Body of pancreas (tissue), 4 donors: ENCODE measurements around the gene ETFA. TPM values are rescaled to one million over a fixed set of nuclear protein-coding genes. Genes with fewer than 3 reads are reported as not detected.
"Not testable (repeated sequence)": the region's sequence is repeated elsewhere in the genome, so short reads cannot be mapped to it uniquely, and the experiment has no call there.

ENCODE experiments used
- ATAC-seq: fragments of 150-250 bp; one replicate; pipeline ENCODE4 v1.9.1; 2016
- DNase-seq, 4 donors: peaks; one replicate each; pipeline ENCODE4 v3.0.0-alpha.2; 2019
- H3K27ac ChIP-seq, 4 donors: fragments of 200-600 bp; sonication (generic); 1 replicate in 3 of 4; 2 replicates in 1 of 4; pipeline versions ENCODE4 v1.5.1 to v1.6.1; 2016 to 2019; ENCODE audit warnings: mild to moderate bottlenecking in 1 of 4, mixed read lengths in 1 of 4, moderate library complexity in 1 of 4
- H3K27me3 ChIP-seq, 2 donors: fragments of 200-600 bp; sonication (generic); one replicate each; pipeline ENCODE4 v1.6.0; 2016; ENCODE audit warnings: mild to moderate bottlenecking in 1 of 2
- H3K36me3 ChIP-seq, 2 donors: fragments of 200-600 bp; sonication (generic); replicated peaks in 1 of 2; 2 replicates each; pipeline ENCODE4 v1.5.1; 2016; ENCODE audit warnings: low read depth in 2 of 2; ENCODE audit not compliant: insufficient read depth in 1 of 2
- H3K4me1 ChIP-seq: fragments of 200-600 bp; sonication (generic); one replicate; pipeline ENCODE4 v1.6.0; 2016
- H3K4me3 ChIP-seq, 2 donors: fragments of 200-600 bp; sonication (generic); 1 replicate in 1 of 2; 2 replicates in 1 of 2; pipeline ENCODE4 v1.5.1; 2016 to 2019
- H3K9me3 ChIP-seq, 3 donors: fragments of 200-600 bp; sonication (generic); 1 replicate in 2 of 3; 2 replicates in 1 of 3; pipeline ENCODE4 v1.5.1; 2016
- CTCF ChIP-seq, 7 experiments: fragments of 450-650 bp in 4 of 7; fragments of 200-600 bp in 3 of 7; sonication (generic) in 3 of 7; IDR thresholded peaks; one replicate each; pipeline ENCODE4 v1.5.1; 2016 to 2019; ENCODE audit warnings: antibody characterized with exemption in 7 of 7
- POLR2A ChIP-seq, 3 donors: fragments of 450-650 bp; IDR thresholded peaks; one replicate each; pipeline ENCODE4 v1.6.1; 2016; ENCODE audit warnings: antibody characterized with exemption in 3 of 3, mild to moderate bottlenecking in 2 of 3
- WGBS, 2 donors: methylation state at CpG; one replicate each; pipeline ENCODE4 v1.1.5; 2017; 5-methylcytosine and 5-hydroxymethylcytosine counted together
- intact Hi-C: fragments of 100-400 bp; cut with DNase I; formaldehyde crosslinking; loops from one replicate; pipeline ENCODE4 v1.15.1; 2023
- total RNA-seq, 2 donors: library from RNA; depleted of rRNA; stranded (reverse); fragments of >200 nt; gene quantifications; one replicate each; pipeline ENCODE4 v1.1.0, GENCODE V29; 2016

ETFA gene
- total RNA-seq, 2 donors from 2014 or later: 38.6 to 62.8 TPM

GRCh38 chr15:76270876-76271275 is 40.4 kb downstream of the ETFA start:
- intact Hi-C loops: no loop called here
- peaks cover 15 to 20% of the 10 kb centered on the region in 2 donors for H3K36me3 ChIP-seq

GRCh38 chr15:76267077-76267476 is 44.2 kb downstream of the ETFA start:
- H3K27ac ChIP-seq: no peak overlapping the region
- H3K27me3 ChIP-seq: no peaks in the 10 kb centered on the region
- ATAC-seq (no peak), DNase-seq (no peak)
- intact Hi-C loops: no loop called here
- no peak overlapping the region for H3K4me3 ChIP-seq
- H3K9me3 ChIP-seq: peaks cover 0 to 51% (median 0%) of the 10 kb centered on the region in 3 donors
- WGBS, 2 donors: 96 to 97% methylated on average over 6 of the region's 6 CpGs
- TF ChIP-seq POLR2A (IDR thresholded peaks at IDR 0.05) (no peak), CTCF (IDR thresholded peaks at IDR 0.05) (no peak)
- H3K4me1 ChIP-seq: no peaks in the 10 kb centered on the region
- peaks cover 14 to 25% of the 10 kb centered on the region in 2 donors for H3K36me3 ChIP-seq

More at GRCh38 chr15:76270876-76271275, 40.4 kb downstream of the ETFA start:
- Histone ChIP-seq H3K4me3 (no peak overlapping the region), H3K27ac (no peak overlapping the region), H3K4me1 (no peaks in the 10 kb centered on the region), H3K9me3 (peaks cover 0 to 35% (median 0%) of the 10 kb centered on the region in 3 donors), H3K27me3 (no peaks in the 10 kb centered on the region)
- no peak for TF ChIP-seq POLR2A (IDR thresholded peaks at IDR 0.05)
- no peak for TF ChIP-seq CTCF (IDR thresholded peaks at IDR 0.05)
- DNase-seq (no peak), ATAC-seq (no peak)
- WGBS, 2 donors: 98 to 99% methylated on average over 6 of the region's 6 CpGs

- H3K4me1 ChIP-seq, DNase-seq, ATAC-seq, H3K27me3 ChIP-seq, intact Hi-C loops, H3K4me3 ChIP-seq, H3K27ac ChIP-seq: not testable (repeated sequence)
- WGBS, 2 donors: 80 to 98% methylated on average over 2 of the region's 2 CpGs
- Histone ChIP-seq H3K36me3 (peaks cover 17 to 25% of the 10 kb centered on the region in 2 donors), H3K9me3 (peaks cover 0 to 51% (median 0%) of the 10 kb centered on the region in 3 donors)
Measured at GRCh38 chr15:76265769-76266168, 45.5 kb downstream of the ETFA start.

- ATAC-seq (no peak), DNase-seq (no peak)
- whole genome bisulfite sequencing, 2 donors: 96 to 100% methylated on average over 3 to 12 of the region's 12 CpGs
Measured at GRCh38 chr15:76260246-76260938, 50.9 kb downstream of the ETFA start.

GRCh38 chr15:76259392-76259791 is 51.9 kb downstream of the ETFA start:
- Histone ChIP-seq H3K27ac (no peak overlapping the region), H3K9me3 (peaks cover 0 to 8% (median 0%) of the 10 kb centered on the region in 3 donors), H3K36me3 (peaks cover 8 to 12% of the 10 kb centered on the region in 2 donors), H3K4me3 (no peak overlapping the region), H3K4me1 (no peaks in the 10 kb centered on the region), H3K27me3 (no peaks in the 10 kb centered on the region)
- no peak for DNase-seq
- no peak for ATAC-seq
- TF ChIP-seq CTCF (IDR thresholded peaks at IDR 0.05): no peak
- no peak for TF ChIP-seq POLR2A (IDR thresholded peaks at IDR 0.05)
- intact Hi-C loops: no loop called here
- WGBS, 2 donors: 96 to 100% methylated on average over 13 of the region's 13 CpGs

More at GRCh38 chr15:76260246-76260938, 50.9 kb downstream of the ETFA start:
- H3K4me1 ChIP-seq: no peaks in the 10 kb centered on the region
- peaks cover 12 to 15% of the 10 kb centered on the region in 2 donors for H3K36me3 ChIP-seq
- no peaks in the 10 kb centered on the region for H3K27me3 ChIP-seq
- H3K9me3 ChIP-seq: peaks cover 0 to 15% (median 0%) of the 10 kb centered on the region in 3 donors
- intact Hi-C loops: no loop called here
- no peak overlapping the region for H3K27ac ChIP-seq
- no peak overlapping the region for H3K4me3 ChIP-seq
- no peak for TF ChIP-seq POLR2A (IDR thresholded peaks at IDR 0.05)
- no peak for TF ChIP-seq CTCF (IDR thresholded peaks at IDR 0.05)
